GM10266 (cell line): ENCODE data around the gene NTM.

Experiments
- DNase-seq: peaks from one replicate; pipeline ENCODE4 v3.0.0; 2012; ENCODE audit errors: extremely low spot score
- TF ChIP-seq, protein P1 (sequence below): IDR thresholded peaks from 2 replicates; pipeline ENCODE4 v1.5.1; 2012; ENCODE audit warnings: mild to moderate bottlenecking, low read depth; ENCODE audit not compliant: control insufficient read depth, insufficient read depth; ENCODE audit errors: missing control alignments

NTM gene

DNA sequence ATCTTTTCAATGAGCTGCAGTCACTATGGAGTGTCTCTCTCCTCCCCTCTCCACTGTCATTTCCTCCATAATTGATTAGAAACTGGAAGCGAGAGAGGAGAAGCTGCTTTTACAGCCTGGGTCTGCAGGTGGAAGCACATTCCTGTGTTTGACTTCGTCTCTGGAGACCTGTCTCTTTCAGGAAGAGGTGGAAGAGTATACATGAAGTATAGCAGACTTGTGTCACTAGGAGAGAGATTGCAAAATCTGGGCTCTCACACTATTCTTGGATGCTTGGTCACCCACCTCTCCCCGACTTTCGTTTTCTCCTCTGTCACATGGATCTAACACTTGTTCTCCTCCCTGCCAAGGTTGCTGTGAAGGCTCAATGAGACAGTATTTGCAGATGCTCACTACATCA, 323.3 kb downstream of the NTM start:
- TF ChIP-seq, protein P1, sequence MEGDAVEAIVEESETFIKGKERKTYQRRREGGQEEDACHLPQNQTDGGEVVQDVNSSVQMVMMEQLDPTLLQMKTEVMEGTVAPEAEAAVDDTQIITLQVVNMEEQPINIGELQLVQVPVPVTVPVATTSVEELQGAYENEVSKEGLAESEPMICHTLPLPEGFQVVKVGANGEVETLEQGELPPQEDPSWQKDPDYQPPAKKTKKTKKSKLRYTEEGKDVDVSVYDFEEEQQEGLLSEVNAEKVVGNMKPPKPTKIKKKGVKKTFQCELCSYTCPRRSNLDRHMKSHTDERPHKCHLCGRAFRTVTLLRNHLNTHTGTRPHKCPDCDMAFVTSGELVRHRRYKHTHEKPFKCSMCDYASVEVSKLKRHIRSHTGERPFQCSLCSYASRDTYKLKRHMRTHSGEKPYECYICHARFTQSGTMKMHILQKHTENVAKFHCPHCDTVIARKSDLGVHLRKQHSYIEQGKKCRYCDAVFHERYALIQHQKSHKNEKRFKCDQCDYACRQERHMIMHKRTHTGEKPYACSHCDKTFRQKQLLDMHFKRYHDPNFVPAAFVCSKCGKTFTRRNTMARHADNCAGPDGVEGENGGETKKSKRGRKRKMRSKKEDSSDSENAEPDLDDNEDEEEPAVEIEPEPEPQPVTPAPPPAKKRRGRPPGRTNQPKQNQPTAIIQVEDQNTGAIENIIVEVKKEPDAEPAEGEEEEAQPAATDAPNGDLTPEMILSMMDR = no peak
- DNase-seq = no peak

DNA sequence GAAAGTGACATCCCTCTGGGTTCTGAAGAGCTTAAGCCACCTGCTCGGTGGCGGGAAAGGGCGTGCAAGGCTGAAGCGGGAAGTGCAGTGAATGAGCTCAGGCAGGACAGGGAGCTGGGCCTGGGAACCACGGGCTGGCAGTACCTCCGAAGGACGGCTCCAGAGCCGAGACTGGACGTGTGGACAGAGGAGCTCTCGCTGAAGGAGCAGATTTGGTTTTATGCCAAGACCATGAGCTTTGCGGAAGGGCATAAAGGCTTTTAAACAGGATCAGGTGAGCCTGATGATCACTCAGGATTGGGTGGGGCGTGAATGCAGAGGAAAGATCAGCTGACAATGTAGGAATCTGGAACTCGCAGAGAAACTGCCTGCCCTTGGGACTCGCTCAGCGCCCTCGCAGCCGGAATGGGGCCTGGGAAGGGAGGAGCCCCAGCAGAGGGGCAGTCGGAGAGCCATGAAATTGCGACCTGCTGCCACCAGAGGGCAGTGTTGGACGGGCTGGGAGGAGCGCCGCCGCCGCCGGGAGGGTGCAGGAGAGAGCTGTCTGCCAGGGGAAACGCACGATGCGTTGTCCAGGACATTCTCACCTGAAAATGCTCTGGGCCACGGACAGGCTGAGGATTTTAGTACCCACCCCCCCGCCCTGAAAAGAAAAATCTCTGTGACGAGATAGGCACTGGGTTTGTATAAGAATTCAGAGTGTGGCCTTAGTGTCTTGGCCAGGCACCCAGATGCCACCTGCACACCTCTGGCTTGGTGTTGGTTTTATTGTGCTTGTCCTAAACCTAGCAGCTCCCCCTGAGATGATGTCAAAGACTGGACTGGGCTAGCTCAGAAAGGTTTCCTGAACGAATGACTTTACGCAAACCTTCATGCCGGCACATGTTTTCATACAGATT, 324.4 kb downstream of the NTM start:
- peak; percentile 84 for DNase-seq
- TF ChIP-seq, protein P1 = peak; percentile 96

DNA sequence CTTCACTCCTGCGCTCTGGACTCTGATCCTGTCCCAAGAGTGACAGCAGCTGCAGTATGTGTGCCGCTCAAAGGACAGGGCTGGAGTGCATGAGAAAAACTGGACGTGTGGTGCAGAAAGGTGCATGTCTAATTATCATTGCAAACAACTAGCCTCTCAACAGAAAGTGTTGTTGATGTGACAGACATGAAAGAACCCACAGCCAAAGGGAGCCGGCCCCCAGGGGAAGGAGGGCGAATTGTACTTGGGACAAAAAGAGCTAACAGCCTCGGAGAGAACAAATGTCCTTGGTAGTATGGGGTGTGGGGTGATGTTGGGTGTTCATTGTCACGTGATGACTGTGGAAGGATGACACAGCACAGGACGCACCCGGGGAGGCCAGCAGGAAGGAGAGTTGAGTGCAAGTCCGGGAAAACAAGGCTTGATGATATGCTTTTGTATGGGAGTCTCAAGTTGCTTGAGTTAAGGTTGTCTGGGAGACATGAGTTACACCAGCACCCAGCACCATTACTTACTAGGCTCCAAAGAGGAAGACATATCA, 325.5 kb downstream of the NTM start:
- DNase-seq = no peak
- TF ChIP-seq, protein P1 = no peak

DNA sequence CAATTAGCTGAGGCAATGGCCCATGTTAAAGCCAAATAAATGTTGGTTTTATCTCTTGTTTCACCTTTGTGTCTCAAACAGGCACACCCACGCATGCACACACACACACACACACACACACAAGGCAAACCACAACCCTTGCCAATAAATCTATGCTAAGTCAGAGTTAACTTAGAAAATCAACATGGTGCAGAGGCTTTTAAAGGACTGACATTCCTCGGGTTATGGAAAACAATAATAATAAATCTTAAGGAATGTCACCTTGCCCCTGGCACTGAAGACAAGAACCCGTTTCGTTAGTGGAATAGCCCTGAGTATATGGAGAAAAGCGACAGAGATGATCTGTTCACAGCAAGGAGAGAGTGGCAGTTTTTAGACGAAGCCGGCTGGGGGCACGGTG, 326.3 kb downstream of the NTM start:
- DNase-seq = no peak
- TF ChIP-seq, protein P1 = no peak

DNA sequence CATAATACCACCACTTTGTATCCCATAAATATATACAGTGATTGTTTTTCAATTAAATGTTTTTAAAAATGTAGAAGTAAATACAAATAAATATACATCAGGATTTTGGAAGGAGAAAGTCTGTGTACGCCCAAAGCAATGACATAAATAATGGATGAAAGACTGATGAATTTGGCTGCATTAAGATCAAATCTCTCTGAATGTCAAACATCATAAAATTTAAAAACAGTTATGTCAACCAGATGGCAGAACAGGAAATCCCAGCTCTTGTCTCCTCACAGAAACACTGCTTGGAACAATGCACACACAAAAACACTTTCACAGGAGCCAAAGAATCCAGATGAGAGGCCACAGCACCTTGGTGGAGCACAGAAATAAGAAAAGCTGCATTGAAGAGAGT, 332.9 kb downstream of the NTM start:
- TF ChIP-seq, protein P1 = no peak
- DNase-seq = no peak

DNA sequence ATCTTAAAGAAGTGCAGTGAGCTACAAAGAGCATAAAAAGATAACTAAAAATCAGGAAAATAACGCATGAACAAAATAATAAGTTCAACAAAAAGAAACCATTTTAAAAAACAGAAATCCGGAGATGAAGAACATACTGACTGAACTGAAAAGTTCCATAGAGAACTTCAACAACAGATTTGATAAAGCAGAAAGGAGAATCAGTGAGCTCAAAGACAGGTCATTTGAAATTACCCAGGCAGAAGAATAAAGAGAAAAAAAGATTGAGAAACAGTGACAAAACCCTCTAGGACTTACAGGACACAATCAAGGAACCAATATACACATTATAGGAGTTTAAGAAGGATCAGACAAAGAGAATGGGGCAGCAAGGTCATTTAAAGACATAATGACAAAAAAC, 334.3 kb downstream of the NTM start:
- TF ChIP-seq, protein P1 = no peak
- no peak for DNase-seq

DNA sequence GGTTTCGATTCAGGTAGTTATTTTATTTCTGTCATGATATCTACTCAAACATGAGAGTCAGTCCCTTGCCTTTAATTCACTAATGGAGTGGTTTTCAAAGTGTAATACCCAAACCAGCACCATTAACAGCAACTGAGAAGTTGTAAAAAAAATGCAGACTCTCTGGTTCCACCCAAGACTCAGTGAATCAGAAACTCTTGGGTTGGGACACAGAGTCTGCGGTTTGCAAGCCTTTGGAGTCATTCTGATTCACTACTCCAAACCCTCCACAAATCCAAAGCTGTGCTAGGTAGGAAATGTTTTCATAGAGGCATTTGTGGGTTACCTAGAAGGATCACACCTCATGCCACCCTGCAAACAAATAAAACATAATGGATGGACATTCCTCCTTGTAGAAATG, 340.1 kb downstream of the NTM start:
- no peak for DNase-seq
- TF ChIP-seq, protein P1 = no peak
